ENCODE measurements around the gene GSDMA.
A peak's percentile ranks its signal among the peaks of the same experiment; 100 is the strongest.

The GSDMA gene

DNA sequence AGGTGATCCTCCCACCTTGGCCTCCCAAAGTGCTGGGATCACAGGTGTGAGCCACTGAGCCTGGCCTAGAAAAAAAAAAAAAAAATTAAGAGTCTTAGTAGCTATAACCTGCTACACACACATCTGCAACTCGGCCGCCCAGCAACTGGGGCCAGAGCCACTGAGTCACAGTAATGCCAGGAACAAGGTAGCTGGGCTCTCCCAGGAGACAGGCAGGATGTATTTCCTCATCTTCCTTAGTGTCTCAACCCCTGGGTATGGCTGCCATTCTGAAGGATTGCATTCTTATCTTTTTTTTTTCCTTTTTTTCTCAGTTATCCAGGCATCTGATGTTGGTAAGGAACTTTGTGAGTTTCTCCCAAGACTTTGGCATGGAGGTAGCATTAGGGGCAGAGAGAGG is 10.7 kb downstream of the GSDMA start:
- Histone ChIP-seq H3K36me3 (replicated peaks in 1 of 2; ENCODE audit: control insufficient read depth in 2 of 2, insufficient read depth in 2 of 2, low read length in 2 of 2) (no peaks in the 10 kb centered on the region), H2AFZ (ENCODE audit: low read length) (no peak overlapping the region), H3K4me1 (ENCODE audit: control insufficient read depth in 2 of 2, insufficient read depth in 1 of 2, low read depth in 1 of 2, low read length in 2 of 2) (no peaks in the 10 kb centered on the region), H3K9me3 (replicated peaks in 1 of 2; ENCODE audit: control insufficient read depth in 2 of 2, insufficient read depth in 1 of 2, low read depth in 1 of 2, low read length in 2 of 2) (no peaks in the 10 kb centered on the region), H2BK15ac (ENCODE audit: low read length) (no peak overlapping the region), H4K8ac (ENCODE audit: low read depth, low read length) (no peak overlapping the region), H3K79me1 (ENCODE audit: low read depth, low read length) (no peaks in the 10 kb centered on the region), H3K4me2 (ENCODE audit: insufficient read depth, low read length, poor library complexity, severe bottlenecking) (no peak overlapping the region), H3K4me3 (ENCODE audit: low read length in 2 of 2) (no peak overlapping the region), H4K91ac (ENCODE audit: low read depth, low read length, poor library complexity) (no peak overlapping the region), H3K18ac (ENCODE audit: low read length) (no peak overlapping the region), H3K23ac (ENCODE audit: low read depth, low read length, poor library complexity) (no peak overlapping the region), H2BK120ac (ENCODE audit: low read depth, low read length) (no peak overlapping the region), H2BK12ac (ENCODE audit: low read length) (no peak overlapping the region), H3K9ac (ENCODE audit: low read depth, low read length, poor library complexity) (no peak overlapping the region), H3K27me3 (ENCODE audit: control insufficient read depth in 3 of 3, insufficient read depth in 3 of 3, low read depth in 1 of 3, low read length in 3 of 3) (peaks cover 0 to 85% (median 0%) of the 10 kb centered on the region in 3 experiments), H2AK5ac (ENCODE audit: low read depth, low read length) (no peak overlapping the region), H3K4ac (ENCODE audit: low read length) (no peak overlapping the region), H2BK5ac (ENCODE audit: low read length) (no peak overlapping the region), H3K14ac (ENCODE audit: low read length) (no peak overlapping the region), H3K27ac (replicated peaks; ENCODE audit: low read length) (no peak overlapping the region)
- WGBS, 2 donors (ENCODE audit: extremely low coverage in 2 of 2, insufficient read length in 2 of 2, insufficient replicate concordance in 1 of 2), result no CpG with 5 or more reads among the region's 2 CpGs
- DNase-seq (ENCODE audit: low spot score), result no peak

DNA sequence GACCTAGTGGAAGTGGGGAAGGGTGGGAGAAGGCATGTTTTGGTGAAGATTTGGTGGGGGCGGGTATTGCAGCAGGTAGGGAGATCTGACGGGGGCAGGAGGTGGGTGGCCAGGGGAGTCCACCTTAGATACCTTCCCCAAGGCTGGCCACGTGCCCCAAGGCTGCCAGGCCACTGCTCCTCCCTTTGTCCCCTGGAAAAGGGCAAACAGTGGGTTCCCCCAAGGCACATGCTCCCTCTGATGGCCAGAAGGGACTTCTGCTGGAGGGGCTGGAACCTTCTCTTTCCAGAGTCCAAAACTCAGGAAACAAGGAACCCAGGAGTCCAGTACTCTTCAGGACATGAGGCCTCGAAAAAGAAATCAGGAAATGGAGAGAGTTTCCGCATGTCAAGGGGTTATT is 11.6 kb downstream of the GSDMA start:
- Histone ChIP-seq H3K4me1 (ENCODE audit: control insufficient read depth in 2 of 2, insufficient read depth in 1 of 2, low read depth in 1 of 2, low read length in 2 of 2) (peaks cover 0 to under 1% of the 10 kb centered on the region in 2 donors), H3K79me1 (ENCODE audit: low read depth, low read length) (no peaks in the 10 kb centered on the region), H2BK15ac (ENCODE audit: low read length) (no peak overlapping the region), H2AK5ac (ENCODE audit: low read depth, low read length) (no peak overlapping the region), H2BK5ac (ENCODE audit: low read length) (no peak overlapping the region), H3K4me3 (ENCODE audit: low read length in 2 of 2) (no peak overlapping the region), H3K18ac (ENCODE audit: low read length) (no peak overlapping the region), H2AFZ (ENCODE audit: low read length) (no peak overlapping the region), H3K9ac (ENCODE audit: low read depth, low read length, poor library complexity) (no peak overlapping the region), H2BK120ac (ENCODE audit: low read depth, low read length) (no peak overlapping the region), H3K14ac (ENCODE audit: low read length) (no peak overlapping the region), H2BK12ac (ENCODE audit: low read length) (no peak overlapping the region), H3K27me3 (ENCODE audit: control insufficient read depth in 3 of 3, insufficient read depth in 3 of 3, low read depth in 1 of 3, low read length in 3 of 3) (peaks cover 0 to 84% (median 0%) of the 10 kb centered on the region in 3 experiments), H3K23ac (ENCODE audit: low read depth, low read length, poor library complexity) (no peak overlapping the region), H3K36me3 (replicated peaks in 1 of 2; ENCODE audit: control insufficient read depth in 2 of 2, insufficient read depth in 2 of 2, low read length in 2 of 2) (no peaks in the 10 kb centered on the region), H4K8ac (ENCODE audit: low read depth, low read length) (no peak overlapping the region), H3K9me3 (replicated peaks in 1 of 2; ENCODE audit: control insufficient read depth in 2 of 2, insufficient read depth in 1 of 2, low read depth in 1 of 2, low read length in 2 of 2) (no peaks in the 10 kb centered on the region), H3K4me2 (ENCODE audit: insufficient read depth, low read length, poor library complexity, severe bottlenecking) (no peak overlapping the region), H3K27ac (replicated peaks; ENCODE audit: low read length) (no peak overlapping the region), H4K91ac (ENCODE audit: low read depth, low read length, poor library complexity) (no peak overlapping the region), H3K4ac (ENCODE audit: low read length) (no peak overlapping the region)
- no peak for DNase-seq (ENCODE audit: low spot score)
- WGBS, 2 donors (ENCODE audit: extremely low coverage in 2 of 2, insufficient read length in 2 of 2, insufficient replicate concordance in 1 of 2), result no CpG with 5 or more reads among the region's 5 CpGs

DNA sequence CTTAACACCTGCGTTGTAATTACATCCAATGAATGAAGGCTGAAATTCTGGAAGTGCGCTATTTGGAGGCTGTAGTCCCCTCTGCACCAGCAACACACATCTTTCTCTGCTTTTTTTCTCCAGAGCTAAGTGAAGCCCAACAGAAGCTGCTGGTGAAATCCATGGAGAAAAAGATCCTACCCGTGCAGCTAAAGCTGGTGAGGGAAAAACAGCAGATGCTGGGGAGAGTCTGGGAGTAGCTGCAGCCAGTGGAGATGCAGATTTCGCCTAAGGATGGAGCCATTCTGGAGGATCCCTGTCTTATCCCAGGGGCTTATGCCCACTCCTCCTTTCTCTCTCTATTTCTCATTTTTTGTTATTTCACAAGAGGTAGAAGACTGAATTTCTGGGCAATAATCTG is 13.0 kb downstream of the GSDMA start:
- no peak for DNase-seq (ENCODE audit: low spot score)
- Histone ChIP-seq H3K27ac (replicated peaks; ENCODE audit: low read length) (no peak overlapping the region), H3K79me1 (ENCODE audit: low read depth, low read length) (peaks cover 1% of the 10 kb centered on the region), H4K8ac (ENCODE audit: low read depth, low read length) (no peak overlapping the region), H4K91ac (ENCODE audit: low read depth, low read length, poor library complexity) (no peak overlapping the region), H3K9ac (ENCODE audit: low read depth, low read length, poor library complexity) (no peak overlapping the region), H2AFZ (ENCODE audit: low read length) (no peak overlapping the region), H3K27me3 (ENCODE audit: control insufficient read depth in 3 of 3, insufficient read depth in 3 of 3, low read depth in 1 of 3, low read length in 3 of 3) (peaks cover 0 to 73% (median 0%) of the 10 kb centered on the region in 3 experiments), H3K36me3 (replicated peaks in 1 of 2; ENCODE audit: control insufficient read depth in 2 of 2, insufficient read depth in 2 of 2, low read length in 2 of 2) (no peaks in the 10 kb centered on the region), H2BK120ac (ENCODE audit: low read depth, low read length) (no peak overlapping the region), H3K9me3 (replicated peaks in 1 of 2; ENCODE audit: control insufficient read depth in 2 of 2, insufficient read depth in 1 of 2, low read depth in 1 of 2, low read length in 2 of 2) (no peaks in the 10 kb centered on the region), H3K4me1 (ENCODE audit: control insufficient read depth in 2 of 2, insufficient read depth in 1 of 2, low read depth in 1 of 2, low read length in 2 of 2) (peaks cover 0 to 4% of the 10 kb centered on the region in 2 donors), H3K4ac (ENCODE audit: low read length) (no peak overlapping the region), H3K18ac (ENCODE audit: low read length) (no peak overlapping the region), H3K4me2 (ENCODE audit: insufficient read depth, low read length, poor library complexity, severe bottlenecking) (no peak overlapping the region), H2AK5ac (ENCODE audit: low read depth, low read length) (no peak overlapping the region), H3K23ac (ENCODE audit: low read depth, low read length, poor library complexity) (no peak overlapping the region), H2BK5ac (ENCODE audit: low read length) (no peak overlapping the region), H2BK15ac (ENCODE audit: low read length) (no peak overlapping the region), H3K14ac (ENCODE audit: low read length) (no peak overlapping the region), H3K4me3 (ENCODE audit: low read length in 2 of 2) (no peak overlapping the region), H2BK12ac (ENCODE audit: low read length) (no peak overlapping the region)
- WGBS, 2 donors (ENCODE audit: extremely low coverage in 2 of 2, insufficient read length in 2 of 2, insufficient replicate concordance in 1 of 2), result no CpG with 5 or more reads among the region's 4 CpGs

DNA sequence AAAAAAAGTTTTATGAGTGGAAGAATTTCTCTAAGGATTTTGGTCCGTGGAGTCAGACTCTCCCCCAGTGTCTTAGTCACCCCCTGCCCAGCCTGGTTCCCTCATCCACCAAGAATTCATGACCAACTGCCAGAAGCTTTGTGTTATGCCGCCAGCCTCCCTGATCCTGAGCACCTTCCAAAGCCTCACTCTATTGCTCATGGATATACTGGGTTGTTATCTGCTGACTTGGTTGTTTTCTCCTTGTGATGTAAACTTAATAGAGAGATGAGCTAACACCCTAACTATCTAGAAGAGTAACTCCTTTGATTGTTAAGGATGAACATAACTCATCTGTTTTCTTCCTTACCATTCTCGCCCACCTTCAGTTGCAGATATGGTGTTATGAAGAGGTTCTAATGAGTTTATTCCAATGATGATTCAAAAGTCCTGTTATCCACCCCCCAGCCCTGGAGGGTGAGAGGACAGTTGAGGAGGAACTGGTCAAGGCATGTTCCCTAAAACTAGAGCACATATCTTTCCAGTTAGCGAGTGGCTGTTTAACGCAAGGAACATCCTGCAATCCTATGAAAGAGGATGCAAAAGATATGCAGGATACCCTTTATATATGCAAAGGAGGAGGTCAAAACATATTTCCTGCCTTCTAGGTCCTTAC is 16.3 kb downstream of the GSDMA start:
- H2BK5ac ChIP-seq (ENCODE audit: low read length), result no peak overlapping the region
- H2AK5ac ChIP-seq (ENCODE audit: low read depth, low read length), result no peak overlapping the region
- H3K27ac ChIP-seq (replicated peaks; ENCODE audit: low read length), result no peak overlapping the region
- H3K9me3 ChIP-seq (replicated peaks in 1 of 2; ENCODE audit: control insufficient read depth in 2 of 2, insufficient read depth in 1 of 2, low read depth in 1 of 2, low read length in 2 of 2), result no peaks in the 10 kb centered on the region
- DNase-seq (ENCODE audit: low spot score), result no peak
- H3K4me2 ChIP-seq (ENCODE audit: insufficient read depth, low read length, poor library complexity, severe bottlenecking), result no peak overlapping the region
- peaks cover under 1 to 9% of the 10 kb centered on the region in 2 donors for H3K36me3 ChIP-seq (replicated peaks in 1 of 2; ENCODE audit: control insufficient read depth in 2 of 2, insufficient read depth in 2 of 2, low read length in 2 of 2)
- H2AFZ ChIP-seq (ENCODE audit: low read length), result peak overlapping the region; percentile 94
- H3K23ac ChIP-seq (ENCODE audit: low read depth, low read length, poor library complexity), result no peak overlapping the region
- H3K4me3 ChIP-seq (ENCODE audit: low read length in 2 of 2), result peak overlapping the region in 1 of 2 donors; percentile 94
- H2BK120ac ChIP-seq (ENCODE audit: low read depth, low read length), result no peak overlapping the region
- peaks cover 6 to 11% of the 10 kb centered on the region in 2 donors for H3K4me1 ChIP-seq (ENCODE audit: control insufficient read depth in 2 of 2, insufficient read depth in 1 of 2, low read depth in 1 of 2, low read length in 2 of 2)
- no peak overlapping the region for H4K91ac ChIP-seq (ENCODE audit: low read depth, low read length, poor library complexity)
- H2BK12ac ChIP-seq (ENCODE audit: low read length), result no peak overlapping the region
- H4K8ac ChIP-seq (ENCODE audit: low read depth, low read length), result no peak overlapping the region
- H3K14ac ChIP-seq (ENCODE audit: low read length), result no peak overlapping the region
- no CpG with 5 or more reads among the region's 5 CpGs for WGBS, 2 donors (ENCODE audit: extremely low coverage in 2 of 2, insufficient read length in 2 of 2, insufficient replicate concordance in 1 of 2)
- H3K27me3 ChIP-seq (ENCODE audit: control insufficient read depth in 3 of 3, insufficient read depth in 3 of 3, low read depth in 1 of 3, low read length in 3 of 3), result peaks cover 0 to 46% (median 0%) of the 10 kb centered on the region in 3 experiments
- H3K4ac ChIP-seq (ENCODE audit: low read length), result no peak overlapping the region
- H3K9ac ChIP-seq (ENCODE audit: low read depth, low read length, poor library complexity), result no peak overlapping the region
- H3K18ac ChIP-seq (ENCODE audit: low read length), result no peak overlapping the region
- H3K79me1 ChIP-seq (ENCODE audit: low read depth, low read length), result peaks cover 5% of the 10 kb centered on the region
- no peak overlapping the region for H2BK15ac ChIP-seq (ENCODE audit: low read length)
